Fibroblast of lung (primary cell): ENCODE data around the gene FSTL5.

Experiments used
- CTCF ChIP-seq, 2 donors: IDR thresholded peaks in 1 of 2; conservative IDR thresholded peaks in 1 of 2; 1 replicate in 1 of 2; 2 replicates in 1 of 2; pipeline ENCODE4 v1.5.1; 2011 to 2012; ENCODE audit warnings: low read length in 2 of 2, control low read depth in 1 of 2, inconsistent platforms in 1 of 2, low read depth in 1 of 2, mild to moderate bottlenecking in 1 of 2
- EZH2 ChIP-seq: IDR thresholded peaks from 2 replicates; pipeline ENCODE4 v1.5.1; 2012; ENCODE audit warnings: low read length, control low read depth, mild to moderate bottlenecking; ENCODE audit errors: missing control alignments

- TF ChIP-seq CTCF (conservative IDR thresholded peaks at IDR 0.05 in 1 of 2, IDR thresholded peaks at IDR 0.05 in 1 of 2; ENCODE audit: low read depth in 1 of 2, low read length in 2 of 2) = no peak
- TF ChIP-seq EZH2 = no peak
Observed at GRCh38 chr4:161554372-161554990, 609.3 kb downstream of the FSTL5 start.
